NCI-H1417 treated with DMSO at 0.1 percent for 48 hours (cell line): ENCODE results near the gene HNRNPLL.

ENCODE experiments used
- DNase-seq: peaks from one replicate; lab custom pipeline; 2025; lab: John Stamatoyannopoulos, UW

Gene HNRNPLL

GRCh38 chr2:38527338-38528007, 75.3 kb downstream of the HNRNPLL start:
- DNase-seq, result no peak

- DNase-seq, result no peak
Measured at GRCh38 chr2:38526195-38526594, 76.5 kb downstream of the HNRNPLL start.

DNA sequence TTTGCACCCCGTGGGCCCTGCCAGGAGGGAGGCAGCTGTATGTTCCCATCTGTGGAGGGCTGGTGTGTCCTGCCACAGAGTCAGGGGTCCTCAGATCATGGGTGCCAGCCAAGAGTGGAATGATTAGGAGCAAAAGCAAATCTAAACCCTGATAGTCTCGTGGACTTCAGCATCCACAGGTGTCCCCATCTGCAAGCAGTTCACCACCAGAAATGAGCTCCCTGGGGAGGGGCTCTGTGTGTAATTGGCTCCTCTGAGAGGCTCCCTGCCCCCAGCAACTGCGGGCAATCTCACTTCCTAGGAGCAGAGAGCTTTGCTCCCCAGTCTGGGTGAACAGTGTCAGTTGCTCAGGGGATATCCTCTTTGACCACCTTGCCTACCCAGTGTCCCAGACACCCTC, 78.1 kb downstream of the HNRNPLL start:
- DNase-seq, result no peak

- no peak for DNase-seq
Measured at GRCh38 chr2:38523728-38524437, 78.8 kb downstream of the HNRNPLL start.

GRCh38 chr2:38522754-38523349, 79.9 kb downstream of the HNRNPLL start:
- no peak for DNase-seq

DNA sequence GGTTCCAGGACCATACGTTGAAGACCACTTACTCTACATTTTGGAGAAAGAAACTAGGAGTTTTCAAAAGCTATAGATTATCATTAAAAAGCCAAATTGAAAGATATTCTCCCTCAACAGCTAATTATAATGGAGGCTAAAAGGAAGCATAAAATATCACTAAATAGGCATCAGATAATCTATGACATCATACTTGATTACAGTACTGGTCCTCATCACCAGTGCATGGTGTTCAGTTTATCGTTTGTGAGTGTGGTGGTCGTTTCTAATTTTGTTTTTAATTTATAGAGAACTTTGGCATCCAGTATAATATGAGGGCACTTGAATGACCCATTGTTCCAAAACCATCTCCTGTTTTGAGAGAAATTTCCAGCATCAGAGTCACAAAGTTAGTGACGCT, 80.9 kb downstream of the HNRNPLL start:
- DNase-seq, result no peak

DNA sequence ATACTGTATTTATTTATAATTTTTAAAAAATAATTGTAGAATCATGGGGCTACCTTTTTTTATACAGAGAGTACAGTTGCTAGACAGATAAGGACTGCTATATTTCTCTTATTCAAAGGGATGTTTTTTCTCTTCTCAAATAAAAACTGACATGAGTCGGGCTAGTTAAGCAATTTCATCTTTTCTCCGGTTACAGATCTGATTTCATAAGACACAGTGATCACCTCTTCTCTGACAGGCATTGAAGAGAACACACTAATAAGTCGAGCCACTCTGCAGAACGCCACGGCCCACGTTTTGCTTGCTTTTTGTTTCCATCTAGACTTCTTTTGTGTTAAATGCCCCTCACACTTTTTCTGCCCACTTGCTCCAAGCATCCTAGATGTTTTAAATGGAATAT, 85.4 kb downstream of the HNRNPLL start:
- no peak for DNase-seq

DNA sequence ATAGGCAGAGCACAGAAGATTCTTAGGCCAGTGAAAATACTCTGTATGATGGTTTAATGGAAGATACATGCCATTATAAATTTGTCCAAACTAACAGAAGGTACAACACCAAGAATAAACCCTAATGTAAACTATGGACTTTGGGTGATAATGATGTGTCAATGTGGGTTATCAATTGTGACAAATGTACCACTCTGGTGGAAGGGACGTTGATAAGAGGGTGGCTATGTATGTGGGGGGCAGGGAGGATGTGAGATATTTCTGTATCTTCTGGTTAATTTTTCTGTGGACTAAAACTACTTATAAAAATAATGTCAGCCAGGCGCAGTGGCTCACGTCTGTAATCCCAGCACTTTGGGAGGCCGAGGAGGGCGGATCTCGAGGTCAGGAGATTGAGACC, 86.2 kb downstream of the HNRNPLL start:
- DNase-seq, result no peak

- DNase-seq, result no peak
Measured at GRCh38 chr2:38516122-38516521, 86.6 kb downstream of the HNRNPLL start.

GRCh38 chr2:38515155-38516074, 87.3 kb downstream of the HNRNPLL start:
- DNase-seq, result no peak

GRCh38 chr2:38514603-38515154, 88.0 kb downstream of the HNRNPLL start:
- no peak for DNase-seq

DNA sequence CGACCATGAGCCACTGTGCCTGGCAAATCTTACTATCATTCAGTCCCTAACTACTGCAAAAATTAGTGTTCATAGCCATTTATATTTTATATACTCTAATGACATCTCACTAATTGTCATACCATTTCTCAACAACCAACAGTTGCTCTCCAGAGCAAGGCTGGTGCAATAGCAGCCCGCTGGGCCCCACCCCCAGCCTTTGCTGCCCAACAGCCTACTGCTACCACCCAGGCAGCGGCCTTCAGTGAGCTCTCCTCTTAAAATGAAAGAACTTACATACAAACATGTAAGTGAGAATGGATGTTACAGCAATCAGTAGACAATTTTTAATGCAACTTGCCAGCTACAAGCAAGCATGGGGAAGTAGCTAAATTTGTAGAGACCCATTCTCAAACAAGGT, 90.5 kb downstream of the HNRNPLL start:
- no peak for DNase-seq
